GM18519 (cell line): ENCODE measurements around the gene LRRN3.

Experiments used
- ATAC-seq: cut with Tn5 transposase; IDR thresholded peaks from one replicate; pipeline ENCODE4 v1.9.1; 2021; ENCODE audit warnings: mild to moderate bottlenecking, moderate library complexity; ENCODE audit not compliant: unreplicated experiment, low FRiP score

LRRN3 gene

DNA sequence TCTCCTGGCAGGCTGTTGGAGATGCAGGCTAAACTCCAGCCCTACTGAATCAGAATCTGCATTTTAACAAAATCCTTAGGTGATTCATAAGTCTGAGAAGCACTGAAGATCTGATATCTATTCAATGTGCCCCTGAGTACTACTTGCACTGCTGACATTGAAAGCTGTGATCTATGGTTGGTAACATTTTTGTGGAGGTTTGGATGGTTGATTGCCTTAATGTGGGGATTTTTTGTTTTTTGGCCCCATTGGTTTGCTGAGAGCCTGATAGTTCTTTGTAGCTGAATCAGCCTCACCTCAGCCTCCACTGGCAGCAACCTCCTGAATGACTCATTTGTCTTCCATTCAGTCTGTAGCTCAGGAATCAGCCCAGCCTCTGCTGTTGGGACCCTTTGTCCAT, 14.7 kb upstream of the LRRN3 start:
- no peak for ATAC-seq

DNA sequence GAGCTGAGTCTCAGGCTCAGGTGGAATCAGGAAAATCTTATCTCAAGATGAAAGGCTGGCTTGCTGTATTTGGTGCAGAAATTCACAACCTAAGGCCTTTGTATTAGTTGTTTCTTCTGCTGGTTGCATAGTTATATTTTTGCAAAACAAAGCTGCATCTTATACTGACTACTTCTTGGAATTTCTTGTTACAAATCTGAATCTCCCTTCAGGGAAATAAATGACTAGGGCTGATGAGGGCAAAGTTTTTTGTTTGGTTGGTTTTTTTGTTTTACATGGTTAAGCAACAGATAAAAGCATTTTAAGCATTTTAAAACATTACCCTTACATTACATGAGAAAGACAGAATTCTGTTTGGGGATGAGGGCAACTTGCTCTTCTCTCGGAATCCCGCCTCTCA, 13.9 kb upstream of the LRRN3 start:
- no peak for ATAC-seq

DNA sequence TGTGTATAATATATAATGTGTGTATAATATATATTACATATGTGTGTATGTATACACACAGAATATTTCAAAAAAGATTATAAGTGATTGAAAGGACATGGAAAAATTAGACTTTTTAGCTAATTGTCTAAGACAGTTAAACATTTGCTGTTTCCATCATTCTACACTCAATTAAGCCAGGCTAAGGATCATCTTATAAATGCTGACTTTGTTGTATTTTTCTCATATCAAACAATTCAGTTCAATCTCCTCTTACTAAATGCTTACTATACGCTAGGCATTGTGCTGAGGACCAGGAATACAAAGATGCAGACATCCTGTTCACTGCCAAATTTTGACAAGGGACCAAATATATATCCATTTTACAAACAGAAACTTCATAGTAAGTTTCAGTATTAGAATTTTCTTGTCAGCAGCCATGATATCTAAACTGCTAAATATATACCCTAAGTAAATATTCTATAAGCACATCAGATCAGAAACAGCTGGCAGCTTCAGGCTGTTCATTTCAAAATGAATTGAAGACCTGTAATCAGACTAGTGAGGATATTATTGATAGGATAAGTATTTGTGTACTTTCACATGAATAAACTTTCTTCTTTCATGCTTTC, 10.3 kb upstream of the LRRN3 start:
- ATAC-seq: peak; percentile 29

DNA sequence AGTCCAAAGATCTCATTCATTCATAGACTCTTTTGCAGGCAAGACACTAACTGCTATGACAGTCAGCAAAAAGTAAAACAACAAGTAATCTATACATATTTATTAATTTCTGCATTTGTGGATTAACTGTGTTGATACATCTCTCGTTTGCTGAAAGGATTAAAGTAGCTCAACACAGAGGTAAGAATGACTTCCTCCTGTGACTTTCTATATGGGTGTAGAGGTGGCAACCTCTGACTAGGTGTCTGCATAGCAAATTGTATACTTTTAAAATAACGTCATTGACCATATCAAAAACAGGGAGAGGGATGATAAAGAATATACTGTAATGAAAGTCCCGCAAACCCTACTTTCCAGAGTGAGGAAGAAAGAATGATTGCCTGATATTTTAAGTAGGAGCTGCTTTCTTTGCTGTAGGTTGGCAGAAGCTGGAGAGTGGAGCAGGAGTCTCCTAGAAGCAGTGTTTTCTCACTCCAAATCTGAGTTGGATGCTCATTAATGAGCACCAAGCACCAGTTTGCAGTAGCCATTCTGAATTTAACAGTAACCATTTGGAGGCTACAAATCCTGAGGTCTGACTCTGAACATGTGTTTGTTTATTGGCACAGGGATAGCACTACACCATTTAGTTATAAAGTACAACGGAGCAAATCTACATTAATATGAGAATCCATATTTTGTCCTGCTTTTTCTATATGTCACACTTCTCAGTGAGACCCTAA, 9.2 kb upstream of the LRRN3 start:
- ATAC-seq: no peak

DNA sequence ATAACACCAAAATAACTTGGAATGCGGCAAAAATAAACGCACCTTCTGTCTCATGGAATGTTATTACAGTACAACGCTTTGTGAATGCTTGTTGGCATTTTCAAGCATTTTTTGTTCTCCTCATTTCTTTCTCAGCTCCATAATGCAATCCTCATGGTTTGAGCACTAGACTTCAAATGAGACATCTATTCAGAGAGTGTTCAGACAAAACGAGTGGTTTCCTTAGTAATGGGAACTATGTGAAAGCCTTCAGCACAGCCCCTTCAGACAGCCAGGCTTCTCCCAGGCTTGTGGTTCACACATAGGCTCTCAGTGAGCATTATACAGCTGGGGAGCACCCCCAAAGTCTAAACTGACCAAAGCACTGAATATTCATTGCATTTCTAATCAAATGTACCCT, 8.6 kb upstream of the LRRN3 start:
- ATAC-seq: no peak

DNA sequence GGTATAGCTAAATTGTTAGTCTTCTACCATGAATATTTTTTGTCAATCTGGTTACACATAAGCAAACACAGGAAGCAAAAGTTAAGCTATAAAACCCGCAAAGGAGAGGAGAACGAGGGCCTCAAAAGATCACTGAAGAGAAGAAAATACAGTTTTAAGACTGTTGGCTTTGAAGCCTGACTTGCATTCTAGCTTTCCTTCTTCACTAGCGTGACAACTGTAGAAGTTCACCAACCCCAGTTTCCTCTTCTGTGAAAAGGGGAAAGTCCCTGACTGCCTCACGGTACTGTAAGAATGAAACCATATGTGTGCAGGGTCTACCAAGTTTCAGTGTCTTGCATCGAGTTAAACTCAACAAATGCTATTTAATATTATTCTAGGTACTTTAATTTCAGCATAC, 7.5 kb upstream of the LRRN3 start:
- ATAC-seq: peak; percentile 97

DNA sequence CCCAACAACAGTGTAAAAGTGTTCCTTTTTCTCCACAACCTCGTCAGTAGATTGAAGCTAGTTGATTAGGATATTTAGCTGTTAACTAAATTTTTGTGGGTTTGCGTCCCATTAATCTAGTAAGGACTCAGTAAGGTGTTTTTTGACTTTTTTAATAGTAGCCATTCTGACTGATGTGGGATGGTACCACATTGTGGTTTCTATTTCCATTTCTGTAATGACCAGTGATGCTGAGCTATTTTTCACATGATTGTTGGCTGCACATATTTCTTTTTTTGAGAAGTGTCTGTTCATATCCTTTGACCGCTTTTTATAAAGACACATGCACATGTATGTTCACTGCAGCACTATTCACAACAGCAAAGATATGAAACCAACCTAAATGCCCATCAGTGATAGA, 5.6 kb upstream of the LRRN3 start:
- no peak for ATAC-seq

DNA sequence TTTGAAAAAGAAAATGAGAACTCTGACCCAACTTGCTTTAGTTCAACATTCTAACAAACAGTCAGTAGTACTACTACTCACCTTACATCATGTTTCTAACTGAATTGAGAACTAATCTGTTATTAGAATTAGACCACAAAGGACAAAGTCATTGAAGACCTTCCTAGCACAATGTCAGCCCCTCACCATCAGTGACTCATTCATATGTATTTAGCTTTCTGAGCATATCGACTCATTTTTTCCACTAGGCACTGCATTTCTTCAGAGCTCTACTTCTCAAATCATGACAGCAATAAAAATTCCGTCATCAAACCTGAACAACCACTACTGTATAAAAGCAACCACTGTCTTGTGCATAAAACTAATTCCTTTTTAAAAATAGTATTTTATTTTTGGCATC, 4.4 kb upstream of the LRRN3 start:
- no peak for ATAC-seq

DNA sequence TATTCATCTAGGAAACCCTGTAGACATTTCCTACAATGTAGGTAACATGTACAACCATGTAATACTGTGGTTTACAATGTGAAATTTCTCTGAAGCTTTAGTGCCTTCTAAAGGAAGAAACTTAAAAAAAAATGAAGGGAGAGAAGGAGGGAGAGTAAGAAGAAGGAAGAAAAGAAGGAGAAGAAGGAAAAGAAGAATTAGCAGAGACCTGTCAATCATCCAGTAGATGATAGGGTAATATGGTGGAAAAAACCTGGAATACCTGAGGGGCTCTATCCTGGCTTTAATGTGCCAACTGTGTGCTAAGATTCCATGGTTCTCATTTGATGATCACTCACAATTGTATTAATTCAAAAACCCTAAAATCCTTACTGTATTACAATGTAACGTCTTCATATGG, 2.6 kb upstream of the LRRN3 start:
- no peak for ATAC-seq

DNA sequence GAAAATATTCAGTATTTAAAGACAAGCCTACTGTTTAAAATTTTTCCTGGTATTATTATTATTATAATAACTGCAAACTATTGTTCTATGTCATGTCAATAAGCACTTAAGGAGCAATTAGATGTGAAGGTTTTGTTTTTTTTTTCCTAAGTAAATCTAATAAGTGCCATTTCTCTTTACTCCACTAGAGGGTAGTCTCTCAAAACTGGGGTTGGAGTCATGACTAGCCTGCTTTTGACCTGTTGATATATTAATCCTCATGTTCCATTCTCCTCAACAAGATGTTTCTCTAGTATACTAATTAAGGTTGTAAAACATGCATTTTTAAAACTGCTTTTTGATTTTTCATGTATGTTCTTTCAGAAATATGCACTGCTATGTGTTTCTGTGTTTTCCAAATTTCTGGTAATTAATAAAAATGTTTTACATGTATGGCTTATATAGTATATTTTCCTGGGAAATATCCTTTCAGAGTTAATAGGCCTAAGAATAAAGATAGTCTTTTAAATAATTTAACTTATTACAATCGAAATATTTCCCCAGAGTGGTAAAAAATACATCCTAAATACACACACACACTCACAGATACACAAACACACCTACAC, 1.0 kb upstream of the LRRN3 start:
- no peak for ATAC-seq

DNA sequence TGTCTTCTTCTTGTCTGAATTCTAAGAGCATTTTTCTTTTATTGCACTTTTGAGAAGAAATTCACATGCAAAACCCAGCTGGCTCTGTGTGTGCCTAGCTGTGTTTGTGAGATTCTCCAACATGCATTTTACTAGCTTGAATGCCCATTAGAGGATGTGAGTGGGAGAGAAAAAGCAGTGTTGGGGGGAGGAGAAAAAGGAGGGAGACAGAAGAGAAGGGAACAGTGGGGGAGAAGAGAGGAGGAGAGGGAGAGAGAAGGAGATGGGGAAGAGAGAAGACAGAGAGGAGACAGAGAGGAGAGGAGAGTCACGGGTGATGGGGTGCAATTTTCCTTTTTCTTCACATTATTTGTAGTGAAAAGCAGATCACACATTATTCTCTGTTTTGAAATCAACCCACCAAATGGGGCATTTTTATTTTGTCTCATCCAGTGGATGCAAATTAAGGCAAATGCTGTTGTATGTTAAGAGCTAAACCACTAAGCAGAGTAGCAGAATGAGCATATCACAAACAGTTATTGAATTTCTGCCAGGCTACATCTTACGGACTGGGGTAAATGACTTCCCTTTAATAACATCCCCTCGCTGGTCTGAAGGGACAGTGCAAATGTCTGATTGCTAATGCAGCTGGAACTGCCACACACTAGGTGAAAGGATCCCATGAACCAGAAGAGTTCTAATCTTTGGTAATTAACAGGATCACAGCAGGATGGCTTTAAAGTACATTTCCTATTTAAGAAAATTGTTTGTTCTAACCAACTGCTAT, 849 bp downstream of the LRRN3 start:
- ATAC-seq: peak; percentile 25

DNA sequence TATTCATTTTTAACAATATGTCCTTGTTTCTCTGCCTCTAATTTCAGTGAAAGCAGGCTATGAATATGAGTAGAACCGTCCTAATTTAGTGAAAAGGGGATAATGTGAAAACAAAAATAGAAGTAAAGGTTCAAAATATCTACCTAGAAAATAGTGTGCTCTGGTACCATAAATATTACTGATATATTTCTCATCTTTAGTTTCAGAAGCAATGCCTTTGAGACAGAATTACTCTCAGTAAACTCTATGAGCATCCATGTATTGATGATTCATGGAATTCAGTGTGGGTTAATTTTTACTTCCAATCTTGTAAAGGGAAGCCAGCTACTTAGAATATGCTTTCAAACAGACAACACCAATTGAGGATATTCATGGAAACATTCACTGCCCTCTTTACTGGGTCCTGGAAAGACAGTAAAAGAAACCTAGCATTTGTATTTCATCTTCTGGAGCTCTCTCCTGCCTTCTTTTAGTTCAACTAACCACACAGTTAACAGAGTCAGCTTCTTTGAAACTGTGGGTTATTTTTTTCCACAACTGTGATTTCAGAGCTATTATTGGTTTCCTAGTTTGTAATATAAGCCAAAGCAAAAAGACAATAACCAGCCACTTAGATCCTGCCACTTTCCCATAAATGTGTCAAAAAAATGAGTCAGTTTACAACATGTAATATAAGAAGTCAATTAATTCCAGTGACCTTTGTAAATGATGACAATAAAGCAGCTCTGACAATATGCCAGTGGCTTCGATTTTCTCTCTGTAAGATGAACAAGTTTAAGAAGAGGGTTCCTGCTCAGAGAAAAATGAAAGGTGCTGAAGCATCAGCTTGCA, 1.7 kb downstream of the LRRN3 start:
- ATAC-seq: peak; percentile 32

DNA sequence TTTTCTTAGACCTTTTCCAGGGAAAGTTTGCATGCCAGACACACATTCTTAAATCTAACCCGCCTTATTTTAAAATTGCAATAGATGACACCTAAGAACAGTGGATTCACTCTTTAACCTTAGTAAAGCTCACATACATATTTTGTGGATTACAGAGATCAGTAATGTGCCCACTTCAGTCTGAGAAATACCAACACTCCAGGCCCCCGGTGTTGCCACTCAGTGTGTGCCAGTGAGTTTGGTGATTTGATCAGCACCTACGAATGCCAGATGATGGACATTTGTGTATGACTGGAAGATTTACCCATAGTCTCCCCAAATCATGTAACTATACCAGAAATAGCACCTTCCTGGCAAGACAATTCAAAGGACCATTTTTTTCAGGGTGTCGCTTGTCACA, 2.6 kb downstream of the LRRN3 start:
- ATAC-seq: no peak

DNA sequence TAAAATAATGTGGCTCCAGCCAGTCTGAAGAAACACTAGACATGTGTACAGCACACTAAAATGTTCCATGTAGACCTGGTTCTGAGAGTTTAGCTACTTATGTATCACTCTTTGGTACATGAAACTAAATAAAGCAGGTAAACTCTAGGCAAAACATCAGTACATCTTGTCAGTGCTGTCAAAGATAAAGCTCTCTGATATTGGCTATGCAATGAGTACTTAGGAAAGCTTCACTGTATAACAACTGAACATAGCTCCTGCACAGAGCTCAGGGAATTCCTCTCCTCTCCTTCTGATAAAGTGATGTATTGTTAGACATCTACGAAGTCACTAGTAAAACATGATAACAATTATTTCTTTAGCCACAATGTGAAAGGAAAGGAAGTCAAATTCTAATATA, 3.5 kb downstream of the LRRN3 start:
- ATAC-seq: no peak

DNA sequence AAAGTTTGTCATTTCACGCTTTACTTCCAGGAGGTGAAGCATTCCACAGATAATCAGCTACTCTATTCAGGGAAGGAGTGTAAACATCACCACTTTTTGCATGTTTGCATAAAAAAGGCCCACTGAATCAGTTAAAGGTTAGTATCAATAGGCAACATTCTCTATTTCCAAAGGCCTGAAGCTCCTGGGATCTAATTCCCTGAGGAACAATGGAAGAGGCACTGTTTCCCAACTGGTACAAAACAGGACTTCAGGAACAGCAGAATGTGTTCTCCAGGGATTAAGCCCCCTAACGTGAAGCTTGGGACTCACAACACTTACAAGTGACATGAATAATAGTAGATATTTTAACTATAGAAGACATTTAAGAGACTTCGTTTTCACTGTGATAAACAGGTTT, 6.1 kb downstream of the LRRN3 start:
- no peak for ATAC-seq

DNA sequence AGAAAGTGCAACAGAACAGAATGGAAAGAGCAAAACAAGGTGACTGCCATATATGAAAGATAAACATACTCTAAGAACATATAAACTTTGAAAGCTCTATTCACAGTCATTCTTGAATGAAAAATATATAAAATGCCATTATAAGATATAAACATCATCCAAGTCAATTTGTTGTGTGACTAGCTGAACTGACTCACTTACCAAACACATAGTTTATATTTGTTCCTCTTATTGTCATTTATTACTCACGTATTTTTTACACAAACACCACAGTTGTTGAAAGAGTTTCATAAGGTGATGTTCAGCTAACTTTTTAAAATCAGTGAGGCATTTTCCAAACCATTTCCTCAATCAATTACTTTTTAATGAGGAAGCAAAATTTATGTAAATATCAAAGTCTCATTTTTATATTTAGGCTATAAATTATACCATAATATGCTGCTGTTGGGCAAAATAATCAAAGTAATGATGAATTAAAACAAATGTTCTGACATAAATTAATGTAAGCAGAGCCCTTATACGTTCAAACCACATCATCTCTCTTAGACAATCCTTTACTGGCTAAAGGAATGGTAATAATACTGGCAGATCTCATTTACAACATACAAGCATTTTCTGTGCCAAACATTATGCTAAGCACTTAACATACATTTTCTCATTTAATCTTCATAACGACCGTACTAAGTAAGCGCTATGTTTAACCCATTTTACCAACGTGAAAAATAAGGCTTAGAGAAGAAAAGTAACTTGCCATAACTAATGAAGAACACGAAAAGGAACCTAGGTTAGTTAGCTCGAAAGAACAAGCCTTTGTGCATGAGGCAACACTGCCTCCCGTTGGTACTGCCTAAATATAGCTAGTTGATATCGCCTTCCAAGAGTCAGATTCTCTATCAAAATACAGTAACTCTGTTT, 7.3 kb downstream of the LRRN3 start:
- ATAC-seq: peak; percentile 81

DNA sequence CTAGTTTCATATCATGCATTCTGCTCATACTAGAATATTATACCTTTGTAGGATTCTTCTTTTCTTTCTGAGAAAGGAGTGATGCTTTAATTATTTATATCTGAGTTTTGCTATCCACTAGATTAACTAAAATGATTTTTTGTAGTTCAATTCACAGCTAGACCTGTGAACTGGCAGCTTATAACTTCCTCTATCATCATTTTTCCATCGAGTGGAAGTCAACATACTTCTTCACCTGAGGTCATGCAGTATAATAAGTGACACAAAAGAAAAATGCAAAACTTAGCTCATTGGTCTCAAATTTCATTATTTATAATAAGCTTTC, 8.0 kb downstream of the LRRN3 start:
- ATAC-seq: peak; percentile 4

DNA sequence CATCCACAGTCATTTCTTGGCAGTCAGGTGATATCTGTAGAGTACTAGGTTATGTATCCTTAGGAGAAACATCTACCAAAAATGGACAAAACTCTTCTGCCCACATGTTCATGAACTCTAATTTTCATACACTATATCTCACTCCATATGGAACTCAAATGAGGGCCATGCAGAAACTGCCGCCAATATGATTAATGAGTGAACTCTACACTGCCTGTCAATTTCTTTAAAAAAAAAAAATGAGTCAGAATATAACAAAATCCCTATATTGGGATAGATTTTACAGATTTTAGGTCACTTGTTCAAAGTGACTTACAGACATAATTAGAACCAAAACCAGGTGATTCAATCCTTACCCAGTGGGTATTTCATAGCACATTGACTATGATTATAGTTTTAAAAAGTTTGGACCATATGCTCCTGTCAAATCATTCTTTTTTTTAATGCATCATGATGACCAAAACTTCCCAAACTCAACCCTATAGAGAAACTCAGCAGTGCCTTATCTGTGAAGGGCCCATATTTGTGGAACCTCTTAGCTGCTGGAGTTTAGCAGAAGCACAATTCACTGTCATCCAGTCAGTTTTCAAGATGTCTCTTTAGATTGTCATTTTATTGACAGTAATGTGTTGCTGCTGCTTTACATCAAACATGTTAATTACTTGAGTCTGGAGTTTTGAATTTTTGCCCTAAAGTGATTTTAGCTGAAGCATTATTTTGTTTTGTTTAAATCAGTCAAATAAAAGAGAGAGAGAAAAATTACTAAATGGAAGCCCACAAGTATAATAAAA, 11.1 kb downstream of the LRRN3 start:
- no peak for ATAC-seq

DNA sequence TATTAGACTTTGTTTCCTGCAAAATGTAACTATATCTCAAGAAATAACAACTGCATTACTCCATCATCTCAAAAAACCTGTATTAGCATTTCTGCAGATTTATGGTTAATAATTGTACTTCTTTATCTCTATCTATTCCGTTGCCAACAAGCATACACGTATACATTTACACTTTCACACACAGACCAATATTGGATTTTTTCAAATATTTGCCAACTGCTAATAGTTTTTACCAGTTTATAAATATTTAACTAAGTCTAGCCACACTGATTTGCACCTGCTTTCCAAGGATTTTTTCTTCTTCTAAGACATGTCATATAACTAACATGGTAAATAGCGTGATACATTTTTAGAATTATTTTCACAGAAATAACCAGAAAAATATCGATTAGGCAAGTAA, 12.2 kb downstream of the LRRN3 start:
- ATAC-seq: no peak
